Liver (tissue), 3 donors: Measurements from ENCODE around the gene NLRP14.

Experiments used
- CTCF ChIP-seq: fragments of 150-350 bp; IDR thresholded peaks from 2 replicates; pipeline ENCODE4 v1.5.1; 2017; ENCODE audit warnings: improper control_type of control experiment, low read depth, low read length; ENCODE audit not compliant: missing input control
- TAF1 ChIP-seq: conservative IDR thresholded peaks from 2 replicates; pipeline ENCODE4 v1.6.1; 2016; ENCODE audit warnings: antibody characterized with exemption, mild to moderate bottlenecking
- TF ChIP-seq, protein P1 (sequence below): IDR thresholded peaks from 2 replicates; pipeline ENCODE4 v1.6.1; 2016; ENCODE audit warnings: antibody characterized with exemption
- donor health status: healthy.
- donor health status: healthy.

DNA sequence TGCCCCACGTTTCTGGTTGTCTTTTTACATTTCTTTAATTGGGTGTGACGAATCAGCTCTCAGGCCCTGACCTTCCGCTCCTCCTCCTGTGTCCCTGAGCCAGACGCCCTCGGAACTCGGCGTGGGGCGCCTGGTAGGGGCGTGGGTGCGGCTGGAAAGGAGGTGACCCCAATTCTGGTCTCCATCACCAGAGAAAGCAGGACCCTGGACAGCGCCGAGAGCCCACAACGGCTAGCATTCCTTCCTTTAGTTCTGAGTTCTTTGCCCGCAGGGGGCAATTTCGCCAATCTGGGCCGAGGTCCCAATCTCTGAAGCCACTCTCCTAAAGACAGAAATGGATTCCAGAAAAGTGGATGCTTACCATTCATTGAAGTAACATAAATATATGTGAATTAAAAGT lies 56.8 kb downstream of the NLRP14 start:
- TF ChIP-seq CTCF (no peak), TAF1 (no peak)
- TF ChIP-seq, protein P1, sequence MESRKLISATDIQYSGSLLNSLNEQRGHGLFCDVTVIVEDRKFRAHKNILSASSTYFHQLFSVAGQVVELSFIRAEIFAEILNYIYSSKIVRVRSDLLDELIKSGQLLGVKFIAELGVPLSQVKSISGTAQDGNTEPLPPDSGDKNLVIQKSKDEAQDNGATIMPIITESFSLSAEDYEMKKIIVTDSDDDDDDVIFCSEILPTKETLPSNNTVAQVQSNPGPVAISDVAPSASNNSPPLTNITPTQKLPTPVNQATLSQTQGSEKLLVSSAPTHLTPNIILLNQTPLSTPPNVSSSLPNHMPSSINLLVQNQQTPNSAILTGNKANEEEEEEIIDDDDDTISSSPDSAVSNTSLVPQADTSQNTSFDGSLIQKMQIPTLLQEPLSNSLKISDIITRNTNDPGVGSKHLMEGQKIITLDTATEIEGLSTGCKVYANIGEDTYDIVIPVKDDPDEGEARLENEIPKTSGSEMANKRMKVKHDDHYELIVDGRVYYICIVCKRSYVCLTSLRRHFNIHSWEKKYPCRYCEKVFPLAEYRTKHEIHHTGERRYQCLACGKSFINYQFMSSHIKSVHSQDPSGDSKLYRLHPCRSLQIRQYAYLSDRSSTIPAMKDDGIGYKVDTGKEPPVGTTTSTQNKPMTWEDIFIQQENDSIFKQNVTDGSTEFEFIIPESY = no peak
